ENCODE measurements around the gene WFIKKN2.

Gene WFIKKN2

GRCh38 chr17:50834429-50835300, 721 bp upstream of the WFIKKN2 start:
- no peak for DNase-seq (ENCODE audit: low read depth)

GRCh38 chr17:50836826-50837225, 1.4 kb downstream of the WFIKKN2 start:
- DNase-seq (ENCODE audit: low read depth), result no peak

- no peak for DNase-seq (ENCODE audit: low read depth)
These were observed 2.0 kb downstream of the WFIKKN2 start for GRCh38 chr17:50837286-50837979.

- DNase-seq (ENCODE audit: low read depth), result no peak
These were observed 2.9 kb downstream of the WFIKKN2 start for GRCh38 chr17:50837980-50838954.

- no peak for DNase-seq (ENCODE audit: low read depth)
These were observed 4.4 kb downstream of the WFIKKN2 start for GRCh38 chr17:50839591-50840310.

- DNase-seq (ENCODE audit: low read depth), result no peak
These were observed 5.0 kb downstream of the WFIKKN2 start for GRCh38 chr17:50840311-50840851.

- no peak for DNase-seq (ENCODE audit: low read depth)
These were observed 6.0 kb downstream of the WFIKKN2 start for GRCh38 chr17:50841277-50841948.

GRCh38 chr17:50841949-50842354, 6.6 kb downstream of the WFIKKN2 start:
- peak; percentile 44 for DNase-seq (ENCODE audit: low read depth)

GRCh38 chr17:50842506-50843149, 7.2 kb downstream of the WFIKKN2 start:
- no peak for DNase-seq (ENCODE audit: low read depth)

- DNase-seq (ENCODE audit: low read depth), result no peak
These were observed 7.9 kb downstream of the WFIKKN2 start for GRCh38 chr17:50843150-50843905.

- no peak for DNase-seq (ENCODE audit: low read depth)
These were observed 8.8 kb downstream of the WFIKKN2 start for GRCh38 chr17:50844117-50844700.

GRCh38 chr17:50845240-50846147, 10.1 kb downstream of the WFIKKN2 start:
- DNase-seq (ENCODE audit: low read depth), result no peak

GRCh38 chr17:50847566-50847965, 12.2 kb downstream of the WFIKKN2 start:
- no peak for DNase-seq (ENCODE audit: low read depth)

GRCh38 chr17:50848039-50848438, 12.7 kb downstream of the WFIKKN2 start:
- no peak for DNase-seq (ENCODE audit: low read depth)

GRCh38 chr17:50848711-50849110, 13.3 kb downstream of the WFIKKN2 start:
- DNase-seq (ENCODE audit: low read depth), result no peak

GRCh38 chr17:50850640-50851039, 15.3 kb downstream of the WFIKKN2 start:
- no peak for DNase-seq (ENCODE audit: low read depth)

GRCh38 chr17:50853015-50853615, 17.7 kb downstream of the WFIKKN2 start:
- DNase-seq (ENCODE audit: low read depth), result no peak

Measured in fibroblast of the conjunctiva (primary cell).